HG02623 (cell line): ENCODE data around the gene STK32A.
"Not testable (repeated sequence)": the region's sequence is repeated elsewhere in the genome, so short reads cannot be mapped to it uniquely, and the experiment has no call there.

Experiments
- ATAC-seq: cut with Tn5 transposase; IDR thresholded peaks from one replicate; pipeline ENCODE4 v1.9.1; 2021; ENCODE audit warnings: moderate library complexity; ENCODE audit not compliant: unreplicated experiment

Gene STK32A

GRCh38 chr5:147234825-147235635, at the start of gene STK32A:
STK32A (plus strand) TSS chr5:147235026; CDS start chr5:147239635, 4,609 bp downstream.
- no peak for ATAC-seq

- no peak for ATAC-seq
Measured at GRCh38 chr5:147187099-147187540, 47.7 kb upstream of the STK32A start.

- ATAC-seq = peak; percentile 88
Measured at GRCh38 chr5:147188200-147189108, 46.4 kb upstream of the STK32A start.

- ATAC-seq = peak; percentile 20
Measured at GRCh38 chr5:147189109-147189424, 45.8 kb upstream of the STK32A start.

GRCh38 chr5:147190331-147190730, 44.5 kb upstream of the STK32A start:
- no peak for ATAC-seq

- ATAC-seq = no peak
Measured at GRCh38 chr5:147193123-147193522, 41.7 kb upstream of the STK32A start.

- no peak for ATAC-seq
Measured at GRCh38 chr5:147200004-147200403, 34.8 kb upstream of the STK32A start.

- no peak for ATAC-seq
Measured at GRCh38 chr5:147203213-147203612, 31.6 kb upstream of the STK32A start.

- no peak for ATAC-seq
Measured at GRCh38 chr5:147204576-147204975, 30.2 kb upstream of the STK32A start.

GRCh38 chr5:147208134-147208533, 26.7 kb upstream of the STK32A start:
- no peak for ATAC-seq

- ATAC-seq = no peak
Measured at GRCh38 chr5:147216552-147217154, 18.2 kb upstream of the STK32A start.

GRCh38 chr5:147223343-147223742, 11.5 kb upstream of the STK32A start:
- no peak for ATAC-seq

GRCh38 chr5:147223948-147224791, 10.7 kb upstream of the STK32A start:
- ATAC-seq = no peak

- ATAC-seq = no peak
Measured at GRCh38 chr5:147225938-147226337, 8.9 kb upstream of the STK32A start.

- ATAC-seq = no peak
Measured at GRCh38 chr5:147226512-147226911, 8.3 kb upstream of the STK32A start.

GRCh38 chr5:147234239-147234824, 494 bp upstream of the STK32A start:
- ATAC-seq = no peak

- no peak for ATAC-seq
Measured at GRCh38 chr5:147240266-147240985, 5.6 kb downstream of the STK32A start.

- ATAC-seq = not testable (repeated sequence)
Measured at GRCh38 chr5:147243238-147243637, 8.4 kb downstream of the STK32A start.

GRCh38 chr5:147245381-147246165, 10.7 kb downstream of the STK32A start:
- no peak for ATAC-seq
